A549 (cell line): ENCODE measurements around the gene IGLON5. TPM values are rescaled to one million over a fixed set of nuclear protein-coding genes. Genes with fewer than 3 reads are reported as not detected.
A peak's percentile ranks its signal among the peaks of the same experiment; 100 is the strongest.

Experiments
- ATAC-seq, 2 experiments: fragments of 200-7000 bp in 1 of 2; fragments of >200 bp in 1 of 2; cut with Nextera tagmentation in 1 of 2; cut with Tn5 transposase in 1 of 2; 3 replicates each; pipeline versions ENCODE4 v1.8.0 to v1.9.1; 2018 to 2020; ENCODE audit warnings: mild to moderate bottlenecking in 1 of 2, moderate library complexity in 1 of 2
- CTCF ChIA-PET: fragments of 300-600 bp; sonication (Branson Sonifier 250); formaldehyde crosslinking; extraction: SDS; loops from one replicate; lab custom pipeline; 2021; ENCODE audit warnings: antibody characterized with exemption, inconsistent platforms; lab: Yijun Ruan, JAX
- POLR2A ChIA-PET: fragments of 350-600 bp; formaldehyde crosslinking; extraction: SDS; loops from one replicate; lab custom pipeline; 2021; ENCODE audit warnings: antibody characterized with exemption, inconsistent platforms; lab: Yijun Ruan, JAX
- DNase-seq, 2 experiments: peaks; one replicate each; pipeline versions ENCODE4 v3.0.0 to v3.0.0-alpha.2; 2011 to 2016; ENCODE audit warnings: low read depth in 1 of 2, low spot score in 1 of 2
- FAIRE-seq: peaks from 2 replicates; lab custom pipeline; 2011; peaks lifted over from hg19 to GRCh38; lab: Jason Lieb, UNC
- H3K27ac ChIP-seq, 2 experiments: fragments of >200 bp; sonication (Bioruptor Twin); formaldehyde crosslinking; 3 replicates each; pipeline ENCODE4 v1.5.1; 2016 to 2017
- H3K4me1 ChIP-seq: fragments of >200 bp; sonication (Bioruptor Twin); formaldehyde crosslinking; 3 replicates; pipeline ENCODE4 v1.6.1; 2016
- H3K4me2 ChIP-seq: fragments of >200 bp; sonication (Bioruptor Twin); formaldehyde crosslinking; 3 replicates; pipeline ENCODE4 v1.6.1; 2016
- H3K4me3 ChIP-seq: fragments of >200 bp; sonication (Bioruptor Twin); formaldehyde crosslinking; 3 replicates; pipeline ENCODE4 v1.5.1; 2016
- H3K9me3 ChIP-seq: fragments of >200 bp; sonication (Bioruptor Twin); formaldehyde crosslinking; 3 replicates; pipeline ENCODE4 v1.6.1; 2016
- CBX8 ChIP-seq: fragments of 200-600 bp; sonication (generic); IDR thresholded peaks from 2 replicates; pipeline ENCODE4 v1.6.1; 2016
- EHMT2 ChIP-seq: fragments of 200-600 bp; sonication (generic); IDR thresholded peaks from 2 replicates; pipeline ENCODE4 v1.6.1; 2016; ENCODE audit warnings: antibody characterized with exemption, low read depth, mild to moderate bottlenecking, moderate library complexity
- EP300 ChIP-seq, 2 experiments: fragments of >200 bp; sonication (Bioruptor Twin); formaldehyde crosslinking; IDR thresholded peaks; 2 replicates in 1 of 2; 3 replicates in 1 of 2; pipeline ENCODE4 v1.6.1; 2016 to 2017
- ESRRA ChIP-seq: fragments of 150-350 bp; IDR thresholded peaks from 2 replicates; pipeline ENCODE4 v1.6.1; 2014; ENCODE audit warnings: mild to moderate bottlenecking, low read length, borderline replicate concordance
- FOSB ChIP-seq: fragments of 250-450 bp; sonication (Bioruptor Pico); IDR thresholded peaks from 2 replicates; pipeline ENCODE4 v1.5.0; 2020; ENCODE audit warnings: mild to moderate bottlenecking, moderate library complexity
- FOSL2 ChIP-seq, 2 experiments: fragments of 450-650 bp in 1 of 2; fragments of >200 bp in 1 of 2; sonication (Bioruptor Twin) in 1 of 2; formaldehyde crosslinking; IDR thresholded peaks; 2 replicates each; pipeline versions ENCODE4 v1.5.0 to v1.6.1; 2016 to 2020; ENCODE audit warnings: mild to moderate bottlenecking in 1 of 2, moderate library complexity in 1 of 2
- GATA3 ChIP-seq: IDR thresholded peaks from 2 replicates; pipeline ENCODE4 v1.6.1; 2012; ENCODE audit warnings: borderline replicate concordance
- HDAC2 ChIP-seq: fragments of 200-600 bp; sonication (generic); IDR thresholded peaks from 2 replicates; pipeline ENCODE4 v1.6.1; 2016
- HEYL ChIP-seq: fragments of 250-450 bp; sonication (Bioruptor Pico); IDR thresholded peaks from 2 replicates; pipeline ENCODE4 v1.8.0; 2021; ENCODE audit warnings: mild to moderate bottlenecking, moderate library complexity
- HOXA7 ChIP-seq: fragments of 250-450 bp; sonication (Bioruptor Pico); IDR thresholded peaks from 2 replicates; pipeline ENCODE4 v1.5.0; 2020; ENCODE audit warnings: mild to moderate bottlenecking, moderate library complexity
- HOXB13 ChIP-seq: fragments of 250-450 bp; sonication (Bioruptor Pico); IDR thresholded peaks from 2 replicates; pipeline ENCODE4 v1.5.0; 2020; ENCODE audit warnings: low read depth, mild to moderate bottlenecking, moderate library complexity
- HOXB5 ChIP-seq: fragments of 250-450 bp; sonication (Bioruptor Pico); IDR thresholded peaks from 2 replicates; pipeline ENCODE4 v1.5.0; 2020; ENCODE audit warnings: mild to moderate bottlenecking, moderate library complexity
- KDM1A ChIP-seq: fragments of 200-600 bp; sonication (generic); IDR thresholded peaks from 2 replicates; pipeline ENCODE4 v1.6.1; 2016; ENCODE audit warnings: low read depth, mild to moderate bottlenecking
- MAZ ChIP-seq: fragments of 150-350 bp; IDR thresholded peaks from 2 replicates; pipeline ENCODE4 v1.6.1; 2014; ENCODE audit warnings: antibody characterized with exemption, low read depth, low read length, borderline replicate concordance
- NR3C1 ChIP-seq: fragments of >200 bp; sonication (Bioruptor Twin); formaldehyde crosslinking; IDR thresholded peaks from 3 replicates; pipeline ENCODE4 v1.6.1; 2017
- POLR2A ChIP-seq: IDR thresholded peaks from 2 replicates; pipeline ENCODE4 v1.6.1; 2012; ENCODE audit warnings: mild to moderate bottlenecking, low read length
- POLR2AphosphoS2 ChIP-seq: conservative IDR thresholded peaks from 2 replicates; pipeline ENCODE4 v1.6.1; 2012; ENCODE audit warnings: low read length, improper control_type of control experiment, inconsistent platforms
- RAD21 ChIP-seq, 2 experiments: fragments of >200 bp in 1 of 2; sonication (Bioruptor Twin) in 1 of 2; formaldehyde crosslinking in 1 of 2; IDR thresholded peaks in 1 of 2; conservative IDR thresholded peaks in 1 of 2; 2 replicates in 1 of 2; 3 replicates in 1 of 2; pipeline ENCODE4 v1.6.1; 2012 to 2018; ENCODE audit warnings: inconsistent platforms in 1 of 2
- RFX5 ChIP-seq: fragments of 450-650 bp; IDR thresholded peaks from 2 replicates; pipeline ENCODE4 v1.7.1; 2014; ENCODE audit warnings: antibody characterized with exemption, mild to moderate bottlenecking, moderate library complexity
- SREBF2 ChIP-seq: fragments of 450-650 bp; IDR thresholded peaks from 2 replicates; pipeline ENCODE4 v1.6.1; 2014; ENCODE audit warnings: mild to moderate bottlenecking, moderate library complexity
- TFCP2L1 ChIP-seq: fragments of 250-450 bp; sonication (Bioruptor Pico); IDR thresholded peaks from 2 replicates; pipeline ENCODE4 v1.5.0; 2021; ENCODE audit warnings: mild to moderate bottlenecking
- ZC3H11A ChIP-seq: fragments of 450-650 bp; IDR thresholded peaks from 2 replicates; pipeline ENCODE4 v1.6.1; 2014; ENCODE audit warnings: antibody characterized with exemption, mild to moderate bottlenecking
- ZFP36 ChIP-seq: fragments of 450-650 bp; IDR thresholded peaks from 2 replicates; pipeline ENCODE4 v1.6.1; 2014; ENCODE audit warnings: borderline replicate concordance; ENCODE audit not compliant: partially characterized antibody
- ZNF302 ChIP-seq: fragments of 250-450 bp; sonication (Bioruptor Pico); IDR thresholded peaks from 2 replicates; pipeline ENCODE4 v1.9.0; 2021; ENCODE audit warnings: inconsistent platforms, mild to moderate bottlenecking, moderate library complexity
- WGBS: methylation state at CpG from one replicate; pipeline ENCODE4 v1.1.6; 2017; ENCODE audit errors: missing lambda C conversion rate; 5-methylcytosine and 5-hydroxymethylcytosine counted together
- polyA plus RNA-seq, 4 experiments: library from polyadenylated mRNA; depleted of rRNA in 3 of 4; stranded (reverse); fragments of >200 nt; fragmentation: RNase III in 1 of 4; extraction: RNeasy Plus Mini Kit Qiagen cat#74134 plus additional on column Dnase treatment in 1 of 4; gene quantifications; 2 replicates in 3 of 4; 3 replicates in 1 of 4; pipeline ENCODE4 v1.2.3, GENCODE V29; 2011 to 2017
- TF ChIP-seq, protein P1 (sequence below): fragments of >200 bp; sonication (Bioruptor Twin); formaldehyde crosslinking; IDR thresholded peaks from 3 replicates; pipeline ENCODE4 v1.6.1; 2016
- TF ChIP-seq, protein P2 (sequence below): IDR thresholded peaks from 2 replicates; pipeline ENCODE4 v1.6.1; 2012; ENCODE audit warnings: low read depth, borderline replicate concordance
- TF ChIP-seq, protein P3 (sequence below): fragments of >200 bp; sonication (Bioruptor Twin); formaldehyde crosslinking; IDR thresholded peaks from 3 replicates; pipeline ENCODE4 v1.5.1; 2016

IGLON5 gene
- polyA plus RNA-seq, 2 of the 4 experiments (the other 2 are of a cell fraction) = 0.04 to 0.06 TPM

DNA sequence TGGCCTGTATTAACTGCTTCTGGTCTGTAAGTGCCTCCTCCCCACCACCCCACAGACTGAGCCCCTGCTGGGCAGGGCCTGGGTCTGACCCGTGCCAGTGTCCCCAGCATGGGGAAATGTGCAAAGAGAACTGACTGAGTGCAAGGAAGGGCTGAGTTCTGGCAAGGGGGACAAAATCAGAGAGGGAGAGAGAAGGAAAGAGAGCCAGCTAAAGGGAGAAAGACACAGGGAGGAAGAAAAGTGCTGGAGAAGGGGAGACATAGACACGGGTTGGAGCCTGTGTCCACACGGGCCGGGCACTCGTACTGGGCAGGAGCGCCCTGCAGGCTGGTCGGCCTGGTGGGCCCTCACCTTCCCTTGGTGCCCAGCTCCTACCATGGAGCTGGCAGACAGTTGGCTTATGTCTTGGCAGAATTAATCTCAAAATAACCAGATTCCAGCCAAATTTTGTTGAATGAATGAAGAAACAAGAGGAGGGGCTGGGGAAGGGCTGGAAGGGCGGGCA lies 59.8 kb downstream of the IGLON5 start:
- POLR2A ChIA-PET = interaction anchor here (1.0 kb wide), 1 partner anchor 32 kb away, joined by 5 read pairs; no protein-coding TSS in a partner anchor
- WGBS = 82% methylated on average over 8 of the region's 8 CpGs
- CTCF ChIA-PET = interaction anchor here (1.4 to 5.7 kb wide), 2 partner anchors 32 to 102 kb away, joined by 5 to 28 read pairs; no protein-coding TSS in a partner anchor
- FAIRE-seq (no peak), ATAC-seq (no peak), DNase-seq (no peak)
- no peak overlapping the region for H3K27ac ChIP-seq
- TF ChIP-seq MAZ = no peak
- TF ChIP-seq POLR2A = 0 out of 2 replicates have a peak, but pooled peaks have one; percentile 16
- peaks cover 7% of the 10 kb centered on the region for H3K4me1 ChIP-seq
- H3K4me2 ChIP-seq = no peak overlapping the region
- H3K9me3 ChIP-seq = no peaks in the 10 kb centered on the region
- no peak overlapping the region for H3K4me3 ChIP-seq

DNA sequence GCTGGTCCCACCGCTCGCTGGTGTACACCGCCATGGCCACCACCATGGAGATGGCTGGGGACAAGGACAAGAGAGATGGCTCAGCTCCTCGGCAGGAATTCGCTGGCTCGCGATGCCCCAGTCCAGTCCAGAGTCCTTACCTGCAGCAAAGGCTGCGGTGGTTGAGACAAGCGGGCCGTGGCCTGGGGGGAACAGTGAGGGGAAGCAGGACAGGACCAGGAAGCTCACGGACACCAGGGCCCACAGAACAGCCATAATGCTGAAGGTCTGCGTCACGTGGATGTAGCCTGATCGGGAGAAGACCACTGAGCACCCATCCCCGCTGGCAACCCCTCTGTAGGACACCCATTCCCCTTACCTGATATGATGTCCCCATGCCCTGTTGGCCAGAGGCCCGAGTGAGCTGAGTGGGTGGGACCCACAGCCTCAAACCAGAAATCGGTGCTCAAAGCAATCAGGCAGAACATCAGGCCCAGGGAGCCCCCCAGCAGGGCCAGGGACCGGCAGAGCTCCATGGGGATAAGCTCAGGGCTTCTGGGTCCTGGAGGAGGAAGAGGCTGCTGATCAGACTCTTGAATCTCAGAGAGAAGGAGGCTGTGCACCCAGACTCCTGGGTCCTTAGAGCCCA lies 60.7 kb downstream of the IGLON5 start:
- Histone ChIP-seq H3K4me3 (no peak overlapping the region), H3K4me2 (no peak overlapping the region), H3K9me3 (no peaks in the 10 kb centered on the region), H3K4me1 (peaks cover 7% of the 10 kb centered on the region)
- FAIRE-seq = no peak
- CTCF ChIA-PET = interaction anchor here (0.8 to 5.7 kb wide), 4 partner anchors 9 to 50 kb away, joined by 3 to 28 read pairs (median 4); no protein-coding TSS in a partner anchor
- no peak for ATAC-seq
- no peak for DNase-seq
- TF ChIP-seq HOXA7 (CRISPR knock-in tag) (no peak), ESRRA (no peak), GATA3 (no peak), FOSL2 (IDR thresholded peaks at IDR 0.05) (no peak), FOSL2 (CRISPR knock-in tag; IDR thresholded peaks at IDR 0.05) (no peak), HOXB5 (CRISPR knock-in tag) (no peak), FOSB (CRISPR knock-in tag) (no peak), KDM1A (no peak), CBX8 (no peak), ZNF302 (CRISPR knock-in tag) (no peak), HDAC2 (no peak), EHMT2 (no peak), HOXB13 (no peak), RAD21 (conservative IDR thresholded peaks at IDR 0.05 in 1 of 2, IDR thresholded peaks at IDR 0.05 in 1 of 2) (no peak), POLR2AphosphoS2 (no peak)
- TF ChIP-seq, protein P1, sequence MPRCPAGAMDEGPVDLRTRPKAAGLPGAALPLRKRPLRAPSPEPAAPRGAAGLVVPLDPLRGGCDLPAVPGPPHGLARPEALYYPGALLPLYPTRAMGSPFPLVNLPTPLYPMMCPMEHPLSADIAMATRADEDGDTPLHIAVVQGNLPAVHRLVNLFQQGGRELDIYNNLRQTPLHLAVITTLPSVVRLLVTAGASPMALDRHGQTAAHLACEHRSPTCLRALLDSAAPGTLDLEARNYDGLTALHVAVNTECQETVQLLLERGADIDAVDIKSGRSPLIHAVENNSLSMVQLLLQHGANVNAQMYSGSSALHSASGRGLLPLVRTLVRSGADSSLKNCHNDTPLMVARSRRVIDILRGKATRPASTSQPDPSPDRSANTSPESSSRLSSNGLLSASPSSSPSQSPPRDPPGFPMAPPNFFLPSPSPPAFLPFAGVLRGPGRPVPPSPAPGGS = no peak
- TF ChIP-seq, protein P2, sequence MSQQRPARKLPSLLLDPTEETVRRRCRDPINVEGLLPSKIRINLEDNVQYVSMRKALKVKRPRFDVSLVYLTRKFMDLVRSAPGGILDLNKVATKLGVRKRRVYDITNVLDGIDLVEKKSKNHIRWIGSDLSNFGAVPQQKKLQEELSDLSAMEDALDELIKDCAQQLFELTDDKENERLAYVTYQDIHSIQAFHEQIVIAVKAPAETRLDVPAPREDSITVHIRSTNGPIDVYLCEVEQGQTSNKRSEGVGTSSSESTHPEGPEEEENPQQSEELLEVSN = no peak
- TF ChIP-seq, all 56 proteins: peak for 0
- whole genome bisulfite sequencing = 77% methylated on average over 15 of the region's 18 CpGs
- POLR2A ChIA-PET = interaction anchor here (1.0 kb wide), 1 partner anchor 33 kb away, joined by 5 read pairs; no protein-coding TSS in a partner anchor
- H3K27ac ChIP-seq = no peak overlapping the region

DNA sequence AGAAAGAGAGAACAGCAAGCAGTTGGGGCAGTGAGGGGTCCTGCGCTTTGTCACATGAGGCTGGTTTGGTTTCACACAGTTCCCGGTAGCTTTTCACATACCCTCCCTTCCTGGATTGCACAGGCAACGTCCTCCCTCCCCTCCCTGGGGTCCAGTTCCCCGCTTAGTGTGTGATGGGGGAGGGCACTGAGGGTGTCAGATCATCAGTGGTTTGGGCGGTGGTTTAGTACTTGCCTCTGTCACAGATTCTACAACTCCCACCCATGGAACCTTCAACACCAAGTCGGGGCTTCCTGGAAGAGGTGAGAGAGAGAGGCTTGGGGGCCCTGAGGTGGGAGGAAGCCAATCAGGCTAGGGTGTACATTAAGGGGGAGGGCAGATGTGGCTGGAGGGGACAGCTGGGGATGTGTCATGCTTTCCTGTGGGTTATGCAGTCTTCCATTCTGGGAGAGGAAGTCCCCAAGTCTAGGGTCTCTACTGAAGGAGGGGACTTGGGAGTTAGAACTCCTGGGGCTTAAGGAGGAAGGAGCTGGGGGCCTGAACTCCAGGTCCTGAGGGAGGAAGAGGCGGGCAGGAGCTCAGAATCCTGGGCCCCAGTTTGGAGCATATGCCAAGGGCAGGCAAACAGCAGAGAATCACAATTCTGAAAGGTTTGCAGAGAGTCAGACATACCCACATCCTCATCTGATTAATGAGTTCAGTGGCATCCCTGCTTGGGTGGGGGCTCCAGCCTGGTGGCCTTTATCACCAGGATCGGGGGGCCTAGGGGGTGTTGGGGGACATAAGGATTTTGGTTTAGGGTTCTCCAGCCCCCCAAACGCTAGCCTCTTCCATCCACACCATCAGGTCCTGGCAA lies 61.4 kb downstream of the IGLON5 start, which contains the start of gene NKG7:
NKG7 (minus strand) TSS at position 6 of the 856 bp plus-strand sequence. CDS start 119 bp downstream, outside the sequence.
- Histone ChIP-seq H3K4me3 (no peak within 1 kb of the TSS), H3K27ac (no peak within 1 kb of the TSS), H3K4me1 (peaks cover 7% of the 10 kb centered on the region), H3K4me2 (no peak within 1 kb of the TSS), H3K9me3 (no peaks in the 10 kb centered on the region)
- FAIRE-seq (no peak), DNase-seq (no peak), ATAC-seq (no peak)
- ChIA-PET CTCF (interaction anchor here (0.8 to 5.7 kb wide), 4 partner anchors 8 to 49 kb away, joined by 3 to 28 read pairs (median 4); no protein-coding TSS in a partner anchor), POLR2A (no interaction called here)
- 44% methylated on average over 8 of the region's 9 CpGs for WGBS
- TF ChIP-seq MAZ (no peak), SREBF2 (no peak), RFX5 (no peak), NR3C1 (no peak), HEYL (no peak), ZC3H11A (no peak), ZFP36 (no peak), ESRRA (no peak), EP300 (IDR thresholded peaks at IDR 0.05) (no peak), TFCP2L1 (no peak)
- TF ChIP-seq, protein P2 = no peak
- TF ChIP-seq, protein P3, sequence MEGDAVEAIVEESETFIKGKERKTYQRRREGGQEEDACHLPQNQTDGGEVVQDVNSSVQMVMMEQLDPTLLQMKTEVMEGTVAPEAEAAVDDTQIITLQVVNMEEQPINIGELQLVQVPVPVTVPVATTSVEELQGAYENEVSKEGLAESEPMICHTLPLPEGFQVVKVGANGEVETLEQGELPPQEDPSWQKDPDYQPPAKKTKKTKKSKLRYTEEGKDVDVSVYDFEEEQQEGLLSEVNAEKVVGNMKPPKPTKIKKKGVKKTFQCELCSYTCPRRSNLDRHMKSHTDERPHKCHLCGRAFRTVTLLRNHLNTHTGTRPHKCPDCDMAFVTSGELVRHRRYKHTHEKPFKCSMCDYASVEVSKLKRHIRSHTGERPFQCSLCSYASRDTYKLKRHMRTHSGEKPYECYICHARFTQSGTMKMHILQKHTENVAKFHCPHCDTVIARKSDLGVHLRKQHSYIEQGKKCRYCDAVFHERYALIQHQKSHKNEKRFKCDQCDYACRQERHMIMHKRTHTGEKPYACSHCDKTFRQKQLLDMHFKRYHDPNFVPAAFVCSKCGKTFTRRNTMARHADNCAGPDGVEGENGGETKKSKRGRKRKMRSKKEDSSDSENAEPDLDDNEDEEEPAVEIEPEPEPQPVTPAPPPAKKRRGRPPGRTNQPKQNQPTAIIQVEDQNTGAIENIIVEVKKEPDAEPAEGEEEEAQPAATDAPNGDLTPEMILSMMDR = no peak
